GM10248 (cell line): ENCODE data around the gene GPR4.
A peak's percentile ranks its signal among the peaks of the same experiment; 100 is the strongest.

Experiments
- CTCF ChIA-PET: fragments of 300-600 bp; sonication (Branson Sonifier 250); formaldehyde crosslinking; extraction: SDS; loops from one replicate; lab custom pipeline; 2021; ENCODE audit warnings: antibody characterized with exemption; lab: Yijun Ruan, JAX
- POLR2A ChIA-PET: fragments of 350-650 bp; sonication (Branson Sonifier 250); formaldehyde crosslinking; extraction: SDS; loops from one replicate; lab custom pipeline; 2020; ENCODE audit warnings: antibody characterized with exemption; lab: Yijun Ruan, JAX
- DNase-seq: peaks from one replicate; pipeline ENCODE4 v3.0.0; 2012; ENCODE audit errors: extremely low spot score
- TF ChIP-seq, protein P1 (sequence below): IDR thresholded peaks from 2 replicates; pipeline ENCODE4 v1.5.1; 2012; ENCODE audit warnings: mild to moderate bottlenecking, low read depth; ENCODE audit errors: extremely low read depth, missing control alignments, control extremely low read depth

GPR4 gene

DNA sequence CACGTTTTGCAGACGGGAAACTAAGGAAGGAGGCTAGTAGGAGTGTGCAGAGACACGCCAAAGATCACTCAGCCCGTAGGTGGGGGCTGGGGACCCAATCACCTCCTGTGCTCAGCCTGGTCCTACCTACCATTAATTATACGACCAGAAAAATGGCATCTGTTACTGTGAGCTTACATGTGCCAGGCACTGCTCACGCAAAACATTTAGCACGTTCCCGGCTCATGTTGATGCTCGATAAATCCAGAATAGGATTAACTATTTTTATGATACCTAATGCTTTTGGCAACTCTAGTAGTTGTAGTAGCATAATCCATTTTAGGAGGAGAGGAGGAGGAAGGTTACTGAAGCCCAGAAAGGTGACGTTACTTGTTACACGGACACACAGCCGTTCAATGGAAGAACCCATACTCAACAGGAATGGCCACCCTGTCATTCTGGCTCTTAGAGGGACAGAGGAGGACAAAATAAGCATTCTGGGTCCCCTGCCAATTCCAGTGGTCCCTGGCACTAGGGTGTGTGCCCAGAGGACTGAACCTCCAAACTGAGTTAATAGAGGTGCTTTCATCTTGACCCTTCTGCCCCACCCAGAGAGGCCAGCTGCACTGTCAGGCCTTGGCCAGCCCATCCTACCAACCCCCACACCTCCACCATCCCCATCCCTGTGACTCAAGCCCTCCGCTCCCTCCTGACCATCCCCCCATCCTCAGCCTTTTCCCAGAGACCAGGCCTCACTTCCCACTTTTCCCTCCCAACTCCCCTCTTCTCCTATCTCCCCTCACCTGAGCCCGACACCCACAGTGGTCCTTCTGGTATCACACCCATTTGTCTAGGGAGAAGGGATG is 42.1 kb upstream of the GPR4 start:
- DNase-seq: no peak
- TF ChIP-seq, protein P1, sequence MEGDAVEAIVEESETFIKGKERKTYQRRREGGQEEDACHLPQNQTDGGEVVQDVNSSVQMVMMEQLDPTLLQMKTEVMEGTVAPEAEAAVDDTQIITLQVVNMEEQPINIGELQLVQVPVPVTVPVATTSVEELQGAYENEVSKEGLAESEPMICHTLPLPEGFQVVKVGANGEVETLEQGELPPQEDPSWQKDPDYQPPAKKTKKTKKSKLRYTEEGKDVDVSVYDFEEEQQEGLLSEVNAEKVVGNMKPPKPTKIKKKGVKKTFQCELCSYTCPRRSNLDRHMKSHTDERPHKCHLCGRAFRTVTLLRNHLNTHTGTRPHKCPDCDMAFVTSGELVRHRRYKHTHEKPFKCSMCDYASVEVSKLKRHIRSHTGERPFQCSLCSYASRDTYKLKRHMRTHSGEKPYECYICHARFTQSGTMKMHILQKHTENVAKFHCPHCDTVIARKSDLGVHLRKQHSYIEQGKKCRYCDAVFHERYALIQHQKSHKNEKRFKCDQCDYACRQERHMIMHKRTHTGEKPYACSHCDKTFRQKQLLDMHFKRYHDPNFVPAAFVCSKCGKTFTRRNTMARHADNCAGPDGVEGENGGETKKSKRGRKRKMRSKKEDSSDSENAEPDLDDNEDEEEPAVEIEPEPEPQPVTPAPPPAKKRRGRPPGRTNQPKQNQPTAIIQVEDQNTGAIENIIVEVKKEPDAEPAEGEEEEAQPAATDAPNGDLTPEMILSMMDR: no peak
- POLR2A ChIA-PET: interaction anchor here (0.6 kb wide), 1 partner anchor 197 kb away, joined by 8 read pairs; no protein-coding TSS in a partner anchor
- CTCF ChIA-PET: interaction anchor here (0.9 to 6.6 kb wide), 22 partner anchors 10 to 230 kb away, joined by 3 to 60 read pairs (median 10); partner anchors contain the start of genes GIPR, QPCTL and SNRPD2

DNA sequence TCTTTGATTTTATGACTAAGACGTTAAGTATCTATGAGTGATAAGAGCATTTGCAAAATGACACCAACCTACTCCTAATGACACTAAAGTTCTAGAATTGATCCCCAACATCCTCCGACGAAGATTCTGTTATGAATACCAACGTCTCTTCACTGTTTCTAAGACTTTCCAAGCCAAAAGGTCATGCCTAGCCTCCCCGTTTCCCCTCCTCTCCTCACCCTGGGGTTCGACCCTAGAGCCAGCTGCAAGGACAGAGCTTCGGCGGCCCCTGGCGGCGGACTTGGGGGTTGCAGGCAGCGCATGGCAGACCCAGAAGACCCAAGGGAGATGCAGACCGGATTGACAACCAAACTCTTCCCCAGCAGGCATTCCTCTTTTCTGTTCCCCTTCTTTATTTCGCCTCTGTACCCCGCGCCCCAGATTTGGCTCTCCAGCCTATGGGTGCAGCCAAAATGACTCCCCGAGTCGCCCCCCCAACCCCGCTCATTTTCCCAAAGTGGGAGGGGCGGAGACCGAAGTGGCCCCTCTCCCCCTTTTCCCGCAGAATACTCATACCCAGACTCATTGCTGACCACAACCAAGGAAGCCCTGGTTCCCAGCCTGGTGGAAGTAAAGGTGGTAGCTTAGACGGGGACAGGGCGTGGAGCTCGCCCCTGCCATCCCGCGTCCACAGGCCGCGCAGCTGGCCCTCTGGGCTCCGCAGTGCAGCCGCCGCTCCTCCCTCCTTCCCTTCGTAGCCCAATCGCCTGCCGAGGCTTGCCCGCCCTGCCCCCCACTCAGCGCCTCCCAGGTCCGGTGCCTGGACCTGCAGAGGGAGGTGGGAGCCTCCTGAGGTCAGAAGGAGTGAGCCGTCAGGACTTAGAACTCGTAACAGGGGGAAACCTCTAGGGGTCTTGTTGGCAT is 41.3 kb upstream of the GPR4 start:
- POLR2A ChIA-PET: interaction anchor here (0.6 to 1.5 kb wide), 2 partner anchors 27 to 196 kb away, joined by 3 to 8 read pairs; no protein-coding TSS in a partner anchor
- DNase-seq: peak; percentile 85
- CTCF ChIA-PET: interaction anchor here (0.8 to 6.6 kb wide), 40 partner anchors 8 to 230 kb away, joined by 3 to 60 read pairs (median 6); partner anchors contain the start of genes GIPR, QPCTL and SNRPD2
- TF ChIP-seq, protein P1: peak; percentile 99

DNA sequence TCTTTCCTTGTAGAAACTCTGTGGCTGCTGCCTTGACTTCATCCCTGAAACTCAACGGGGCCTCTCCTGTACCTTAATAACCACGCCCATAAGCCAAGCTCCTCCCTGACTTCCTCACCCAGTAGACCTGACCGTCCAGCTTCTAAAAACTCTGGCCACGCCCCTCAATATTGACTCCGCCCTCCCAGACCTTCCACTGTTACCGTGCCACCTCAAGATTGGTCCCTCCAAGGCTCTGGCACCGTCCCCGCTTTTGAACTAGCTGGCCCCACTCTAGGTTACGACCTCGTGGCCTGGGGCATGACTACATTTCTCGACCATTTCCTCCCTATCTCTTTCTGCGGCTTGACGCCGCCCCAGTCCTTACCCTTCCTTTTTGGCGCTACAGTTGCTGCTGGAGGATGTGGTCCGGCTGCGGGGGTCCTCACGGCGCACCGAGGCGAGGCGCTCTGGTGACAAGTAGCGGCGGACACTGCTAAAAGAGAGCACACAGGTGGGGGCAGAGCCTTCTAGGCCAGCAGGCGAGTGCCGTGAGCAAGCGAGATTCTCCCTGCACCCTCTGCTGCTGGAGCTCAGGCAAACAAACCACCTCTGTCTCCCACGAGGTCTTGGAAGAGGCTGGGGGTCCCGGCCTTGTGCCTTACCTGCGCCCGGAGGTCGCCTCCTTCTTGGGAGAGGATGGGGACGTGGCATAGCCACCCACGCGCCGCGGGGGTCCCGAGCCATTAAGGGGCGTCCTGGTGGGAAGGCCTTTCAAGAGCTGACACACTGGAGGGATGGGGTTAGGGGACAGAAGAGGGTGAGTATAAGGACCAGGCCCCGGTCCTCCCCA is 39.5 kb upstream of the GPR4 start:
- ChIA-PET CTCF (interaction anchor here (0.7 to 6.6 kb wide), 47 partner anchors 9 to 213 kb away, joined by 3 to 60 read pairs (median 7); partner anchors contain the start of genes GIPR, QPCTL and SNRPD2), POLR2A (interaction anchor here (0.5 to 2.0 kb wide), 11 partner anchors 9 to 173 kb away, joined by 3 to 8 read pairs (median 4); partner anchors contain the start of gene FOSB)

DNA sequence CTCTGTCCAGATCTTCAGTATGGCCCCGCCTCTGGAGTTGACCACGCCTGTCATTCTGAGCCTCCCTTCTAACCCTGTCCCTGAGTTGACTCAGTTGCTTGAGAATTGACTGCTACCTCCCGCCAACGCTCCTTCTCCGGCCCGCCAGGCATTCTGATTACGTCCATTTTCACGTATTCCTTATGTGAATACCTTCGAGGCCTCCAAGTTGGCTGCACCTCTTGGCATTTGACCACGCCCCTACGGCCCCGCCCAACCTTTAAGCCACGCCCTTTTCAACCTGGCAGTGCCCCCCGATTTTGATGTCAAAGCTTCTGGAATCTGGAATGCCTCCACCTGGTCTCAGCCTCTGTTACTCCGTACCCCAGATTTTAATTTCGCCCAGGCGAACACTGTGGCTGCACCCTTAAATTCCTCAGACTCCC is 38.8 kb upstream of the GPR4 start:
- ChIA-PET POLR2A (interaction anchor here (0.5 to 2.0 kb wide), 6 partner anchors 10 to 172 kb away, joined by 3 to 8 read pairs (median 4); partner anchors contain the start of gene FOSB), CTCF (interaction anchor here (0.7 to 6.6 kb wide), 18 partner anchors 8 to 213 kb away, joined by 3 to 60 read pairs (median 16); partner anchors contain the start of genes GIPR, QPCTL and SNRPD2)
- TF ChIP-seq, protein P1: no peak
- peak; percentile 38 for DNase-seq

More for the DNA sequence above, 39.5 kb upstream of the GPR4 start:
- peak; percentile 91 for DNase-seq
- TF ChIP-seq, protein P1: peak; percentile 7

DNA sequence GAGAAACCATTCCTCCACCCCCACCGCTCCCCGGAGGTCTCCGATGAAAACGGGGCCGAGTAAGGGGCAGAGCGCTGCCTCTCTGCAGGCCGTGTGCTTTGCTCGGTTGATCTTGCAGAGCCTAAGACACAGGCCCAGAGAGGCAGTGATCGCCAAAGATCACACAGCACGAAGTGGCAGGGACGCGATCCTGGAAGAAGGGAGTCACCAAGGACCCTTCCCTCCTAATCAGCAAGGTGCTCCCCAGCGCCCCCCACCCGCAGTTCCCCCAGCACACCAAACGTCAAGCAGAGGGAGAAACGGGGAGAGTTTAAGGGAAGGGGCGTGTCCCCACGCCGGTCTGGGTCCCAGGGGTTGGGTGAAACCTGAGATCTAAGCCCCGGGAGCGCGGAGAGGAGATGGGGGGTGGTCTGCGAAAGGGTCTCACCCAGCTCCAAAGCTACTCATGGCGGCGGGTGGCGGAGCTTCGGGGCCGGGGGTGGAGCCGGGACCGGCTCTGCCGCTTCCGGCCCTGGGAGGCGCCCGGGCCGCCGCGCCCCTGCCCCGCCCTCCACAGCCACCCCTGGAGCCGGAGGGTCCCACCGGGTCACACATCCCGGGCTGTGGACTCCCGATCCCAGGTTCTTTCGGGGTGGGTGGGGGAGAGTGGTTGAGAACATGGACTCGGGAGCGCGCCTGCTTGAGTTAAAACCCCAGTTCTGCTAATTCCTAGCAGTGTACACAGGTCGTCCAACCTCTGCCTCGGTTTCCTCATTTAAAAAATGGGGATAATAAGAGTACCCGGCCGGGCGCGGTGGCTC is 37.1 kb upstream of the GPR4 start, which contains the start of gene EML2:
EML2 (minus strand) TSS at position 468 of the 800 bp plus-strand sequence; CDS start at position 447, 21 bp downstream.
- POLR2A ChIA-PET: no interaction called here
- CTCF ChIA-PET: interaction anchor here (0.9 to 6.6 kb wide), 14 partner anchors 8 to 200 kb away, joined by 3 to 57 read pairs (median 4); no protein-coding TSS in a partner anchor
- peak; percentile 72 for DNase-seq
- TF ChIP-seq, protein P1: peak; percentile 50
